Ascending aorta (tissue), 2 donors: ENCODE data around the gene FOXL1. TPM values are rescaled to one million over a fixed set of nuclear protein-coding genes. Genes with fewer than 3 reads are reported as not detected.

Experiments
- DNase-seq, 2 donors: peaks; one replicate each; pipeline ENCODE4 v3.0.0-alpha.2; 2019; ENCODE audit warnings: low spot score in 2 of 2
- H3K27ac ChIP-seq, 2 donors: fragments of 200-600 bp; sonication (generic); one replicate each; pipeline ENCODE4 v1.5.1; 2016 to 2017; ENCODE audit warnings: mild to moderate bottlenecking in 1 of 2
- H3K27me3 ChIP-seq: fragments of 200-600 bp; sonication (generic); one replicate; pipeline ENCODE4 v1.5.1; 2017
- H3K36me3 ChIP-seq, 2 donors: fragments of 200-600 bp; sonication (generic); one replicate each; pipeline ENCODE4 v1.5.1; 2016
- H3K4me1 ChIP-seq, 2 donors: fragments of 200-600 bp; sonication (generic); one replicate each; pipeline ENCODE4 v1.5.1; 2016 to 2017; ENCODE audit warnings: mild to moderate bottlenecking in 1 of 2
- H3K4me3 ChIP-seq, 2 donors: fragments of 200-600 bp; sonication (generic); one replicate each; pipeline ENCODE4 v1.5.1; 2016 to 2017; ENCODE audit warnings: mild to moderate bottlenecking in 1 of 2
- H3K9me3 ChIP-seq, 2 donors: fragments of 200-600 bp; sonication (generic); one replicate each; pipeline ENCODE4 v1.5.1; 2016
- intact Hi-C: fragments of 100-400 bp; cut with DNase I; formaldehyde crosslinking; loops from one replicate; pipeline ENCODE4 v1.15.1; 2023
- total RNA-seq: library from RNA; depleted of rRNA; stranded (reverse); fragments of >200 nt; gene quantifications from one replicate; pipeline ENCODE4 v1.1.0, GENCODE V29; 2016
- TF ChIP-seq, protein P1 (sequence below), 3 experiments: fragments of 200-600 bp in 2 of 3; fragments of 450-650 bp in 1 of 3; sonication (generic) in 2 of 3; IDR thresholded peaks; one replicate each; pipeline ENCODE4 v1.5.1; 2016 to 2019; ENCODE audit warnings: antibody characterized with exemption in 3 of 3, mild to moderate bottlenecking in 1 of 3, moderate library complexity in 1 of 3

Gene FOXL1
- total RNA-seq, 1 donor from 2014 or later: 35.7 TPM

DNA sequence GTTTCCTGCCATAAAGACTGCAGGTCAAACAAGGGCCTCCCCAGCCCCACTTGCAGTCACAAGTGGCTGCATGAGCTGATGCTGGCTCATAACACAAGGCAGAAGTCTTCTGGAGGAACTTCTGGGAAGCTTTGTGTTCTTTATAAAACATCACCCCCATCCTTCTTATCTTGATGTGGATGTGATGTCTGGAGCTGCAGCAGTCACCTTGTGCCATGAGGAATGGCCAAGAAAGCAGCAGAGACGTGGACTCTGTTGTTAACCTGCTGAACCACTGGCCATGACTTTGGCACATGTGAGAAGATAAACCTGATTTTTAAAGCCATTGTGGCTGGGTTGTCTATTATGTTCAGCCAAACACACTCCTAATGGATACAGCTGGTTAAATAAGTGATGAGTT is 41.8 kb downstream of the FOXL1 start:
- TF ChIP-seq, protein P1, sequence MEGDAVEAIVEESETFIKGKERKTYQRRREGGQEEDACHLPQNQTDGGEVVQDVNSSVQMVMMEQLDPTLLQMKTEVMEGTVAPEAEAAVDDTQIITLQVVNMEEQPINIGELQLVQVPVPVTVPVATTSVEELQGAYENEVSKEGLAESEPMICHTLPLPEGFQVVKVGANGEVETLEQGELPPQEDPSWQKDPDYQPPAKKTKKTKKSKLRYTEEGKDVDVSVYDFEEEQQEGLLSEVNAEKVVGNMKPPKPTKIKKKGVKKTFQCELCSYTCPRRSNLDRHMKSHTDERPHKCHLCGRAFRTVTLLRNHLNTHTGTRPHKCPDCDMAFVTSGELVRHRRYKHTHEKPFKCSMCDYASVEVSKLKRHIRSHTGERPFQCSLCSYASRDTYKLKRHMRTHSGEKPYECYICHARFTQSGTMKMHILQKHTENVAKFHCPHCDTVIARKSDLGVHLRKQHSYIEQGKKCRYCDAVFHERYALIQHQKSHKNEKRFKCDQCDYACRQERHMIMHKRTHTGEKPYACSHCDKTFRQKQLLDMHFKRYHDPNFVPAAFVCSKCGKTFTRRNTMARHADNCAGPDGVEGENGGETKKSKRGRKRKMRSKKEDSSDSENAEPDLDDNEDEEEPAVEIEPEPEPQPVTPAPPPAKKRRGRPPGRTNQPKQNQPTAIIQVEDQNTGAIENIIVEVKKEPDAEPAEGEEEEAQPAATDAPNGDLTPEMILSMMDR (IDR thresholded peaks at IDR 0.05): no peak
- Histone ChIP-seq H3K36me3 (no peaks in the 10 kb centered on the region), H3K4me3 (no peak overlapping the region), H3K27ac (no peak overlapping the region), H3K27me3 (no peaks in the 10 kb centered on the region), H3K9me3 (no peaks in the 10 kb centered on the region), H3K4me1 (peaks cover 0 to 7% of the 10 kb centered on the region in 2 donors)
- DNase-seq: no peak
- intact Hi-C loops: no loop called here

DNA sequence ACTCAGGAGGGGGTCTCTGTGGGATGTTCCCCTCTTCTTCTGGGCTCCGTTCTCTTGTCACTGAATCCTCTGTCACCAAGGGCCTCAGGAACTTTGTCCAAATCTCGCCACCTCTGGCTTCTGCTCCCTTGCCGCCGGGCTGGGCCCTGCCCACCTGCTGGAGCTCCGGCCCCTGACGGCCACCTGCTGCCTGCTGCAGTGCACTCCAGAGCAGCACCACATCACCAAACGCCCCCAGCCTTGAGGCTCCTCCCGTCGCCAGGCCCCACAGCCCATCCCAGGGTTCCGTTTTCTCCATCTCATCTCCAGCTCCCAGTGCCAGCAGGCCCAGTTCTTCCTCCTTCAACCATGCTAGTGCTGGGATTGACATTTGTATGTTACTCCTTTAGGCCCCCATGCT is 43.6 kb downstream of the FOXL1 start:
- Histone ChIP-seq H3K4me1 (peaks cover 0 to 12% of the 10 kb centered on the region in 2 donors), H3K36me3 (no peaks in the 10 kb centered on the region), H3K9me3 (no peaks in the 10 kb centered on the region), H3K4me3 (no peak overlapping the region), H3K27me3 (no peaks in the 10 kb centered on the region), H3K27ac (no peak overlapping the region)
- DNase-seq: no peak
- intact Hi-C loops: no loop called here
- TF ChIP-seq, protein P1 (IDR thresholded peaks at IDR 0.05): no peak

DNA sequence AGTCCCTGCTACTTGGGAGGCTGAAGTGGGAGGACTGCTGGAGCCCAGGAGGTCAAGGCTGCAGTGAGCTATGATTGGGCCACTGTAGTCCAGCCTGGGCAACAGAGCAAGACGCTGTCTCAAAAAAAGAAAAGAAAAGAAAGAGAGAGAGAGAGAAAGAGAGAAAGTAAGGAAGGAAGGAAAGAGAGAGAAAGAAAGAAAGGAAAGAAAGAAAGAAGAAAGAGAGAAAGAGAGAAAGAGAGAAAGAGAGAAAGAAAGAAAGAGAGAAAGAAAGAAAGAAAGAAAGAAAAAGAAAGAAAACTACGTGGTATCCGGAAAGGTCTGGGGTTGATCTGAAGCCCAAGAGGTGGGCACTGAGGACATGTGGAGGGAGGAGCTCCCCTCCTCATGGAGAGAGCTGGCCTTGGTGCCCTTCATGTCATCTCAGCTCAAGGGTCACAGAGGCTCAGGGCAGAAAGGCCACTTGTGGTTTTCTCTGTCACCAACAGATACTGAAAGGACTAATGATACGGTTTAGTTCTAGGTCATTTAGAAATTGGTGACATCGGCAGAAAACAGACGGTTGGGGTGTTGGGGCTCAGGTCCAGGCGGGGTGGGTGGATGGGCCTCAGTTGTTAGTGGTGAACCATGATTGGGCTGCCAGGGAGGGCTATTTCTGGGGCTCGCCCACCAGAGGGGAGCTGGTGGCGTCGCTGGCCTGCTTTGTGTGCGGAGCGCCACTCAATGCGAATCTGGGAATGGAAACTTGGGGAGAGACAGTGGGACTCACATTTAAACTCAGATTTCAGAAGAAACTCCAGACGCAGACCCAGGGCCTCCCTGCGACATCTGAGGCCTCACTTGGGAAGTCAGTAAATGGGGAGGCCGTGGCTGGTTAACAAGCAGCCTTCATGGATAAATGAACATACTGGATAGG is 44.6 kb downstream of the FOXL1 start:
- Histone ChIP-seq H3K27me3 (no peaks in the 10 kb centered on the region), H3K4me3 (no peak overlapping the region), H3K4me1 (peaks cover 2 to 12% of the 10 kb centered on the region in 2 donors), H3K36me3 (no peaks in the 10 kb centered on the region), H3K27ac (no peak overlapping the region), H3K9me3 (no peaks in the 10 kb centered on the region)
- TF ChIP-seq, protein P1 (IDR thresholded peaks at IDR 0.05): no peak
- DNase-seq: no peak
- intact Hi-C loops: no loop called here

DNA sequence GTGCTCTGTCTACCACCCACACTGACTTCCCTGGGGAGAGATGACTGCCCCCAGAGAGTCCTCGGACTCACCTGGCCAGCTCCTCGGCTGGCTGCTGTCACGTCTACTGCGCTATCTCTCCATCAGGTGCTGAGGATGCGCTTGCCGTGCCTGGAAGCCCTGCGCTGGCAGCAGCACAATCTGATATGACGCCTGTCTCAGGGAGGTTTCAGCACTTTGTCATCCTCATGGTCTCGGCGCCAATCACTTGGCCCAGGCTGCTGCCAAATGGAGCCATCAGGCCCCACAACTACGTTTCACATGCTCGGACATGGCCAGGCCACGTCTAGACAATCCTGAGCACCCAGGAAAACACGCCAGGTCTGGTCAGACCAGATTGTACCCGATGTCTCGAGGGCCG is 46.7 kb downstream of the FOXL1 start:
- H3K36me3 ChIP-seq: no peaks in the 10 kb centered on the region
- intact Hi-C loops: no loop called here
- H3K27me3 ChIP-seq: no peaks in the 10 kb centered on the region
- peak overlapping the region; percentile 19 to 31 for H3K27ac ChIP-seq
- TF ChIP-seq, protein P1 (IDR thresholded peaks at IDR 0.05): no peak
- no peak overlapping the region for H3K4me3 ChIP-seq
- H3K4me1 ChIP-seq: peaks cover 2 to 5% of the 10 kb centered on the region in 2 donors
- DNase-seq: no peak
- no peaks in the 10 kb centered on the region for H3K9me3 ChIP-seq

DNA sequence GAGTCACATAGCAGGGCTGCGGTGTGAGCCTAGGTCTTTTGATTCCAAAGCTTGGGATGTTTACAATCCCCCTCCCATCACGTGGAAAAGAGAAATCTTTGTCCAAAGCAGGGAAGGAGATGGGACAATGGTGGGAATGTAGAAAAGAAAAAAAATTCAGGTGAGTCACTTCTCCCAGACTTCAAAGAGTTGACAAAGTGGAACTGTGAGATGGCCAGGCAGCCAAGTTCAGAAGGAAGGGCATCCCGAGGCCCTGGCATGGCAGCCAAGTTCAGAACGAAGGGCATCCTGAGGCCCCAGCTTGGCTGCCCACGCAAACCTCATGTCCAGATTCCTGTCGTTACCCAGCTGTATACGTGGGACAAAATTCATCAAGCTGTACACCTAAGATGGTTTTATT is 47.5 kb downstream of the FOXL1 start:
- Histone ChIP-seq H3K4me3 (no peak overlapping the region), H3K4me1 (peaks cover 2 to 5% of the 10 kb centered on the region in 2 donors), H3K36me3 (peaks cover 0 to 6% of the 10 kb centered on the region in 2 donors), H3K27me3 (no peaks in the 10 kb centered on the region), H3K27ac (peak overlapping the region in 1 of 2 donors; percentile 19), H3K9me3 (no peaks in the 10 kb centered on the region)
- intact Hi-C loops: no loop called here
- TF ChIP-seq, protein P1 (IDR thresholded peaks at IDR 0.05): no peak
- no peak for DNase-seq
